ENCODE results near the gene CIROP. TPM values are rescaled to one million over a fixed set of nuclear protein-coding genes. Genes with fewer than 3 reads are reported as not detected.

Gene CIROP
- total RNA-seq, 1 experiment from 2014 or later = not detected

Other genes with a start within 250 kb of the CIROP start
- gene LRP10, start 233.2 kb downstream of the CIROP start, total RNA-seq (2014; rRNA removed; shearing (Covaris generic); ENCODE audit: low replicate concordance) = 44.5 and 48.8 TPM in 2 replicates
- not detected in 2 replicates for gene REM2, start 221.8 kb downstream of the CIROP start, total RNA-seq (2014; rRNA removed; shearing (Covaris generic); ENCODE audit: low replicate concordance)
- gene RBM23, start 185.8 kb downstream of the CIROP start, total RNA-seq (2014; rRNA removed; shearing (Covaris generic); ENCODE audit: low replicate concordance) = 87.9 and 107 TPM in 2 replicates
- gene PRMT5, start 175.6 kb downstream of the CIROP start, total RNA-seq (2014; rRNA removed; shearing (Covaris generic); ENCODE audit: low replicate concordance) = 92.8 and 171 TPM in 2 replicates
- 120 and 155 TPM in 2 replicates for gene HAUS4, start 147.9 kb downstream of the CIROP start, total RNA-seq (2014; rRNA removed; shearing (Covaris generic); ENCODE audit: low replicate concordance)
- gene AJUBA, start 122.4 kb downstream of the CIROP start, total RNA-seq (2014; rRNA removed; shearing (Covaris generic); ENCODE audit: low replicate concordance) = 109 and 119 TPM in 2 replicates
- 5.5 and 21.9 TPM in 2 replicates for gene C14orf93, start 94.8 kb downstream of the CIROP start, total RNA-seq (2014; rRNA removed; shearing (Covaris generic); ENCODE audit: low replicate concordance)
- 225 and 270 TPM in 2 replicates for gene PSMB5, start 70.1 kb downstream of the CIROP start, total RNA-seq (2014; rRNA removed; shearing (Covaris generic); ENCODE audit: low replicate concordance)
- not detected in 2 replicates for gene PSMB11, start 62.8 kb downstream of the CIROP start, total RNA-seq (2014; rRNA removed; shearing (Covaris generic); ENCODE audit: low replicate concordance)
- gene CDH24, start 47.5 kb downstream of the CIROP start, total RNA-seq (2014; rRNA removed; shearing (Covaris generic); ENCODE audit: low replicate concordance) = 7.6 and 9.5 TPM in 2 replicates
- gene ACIN1, start 9.9 kb downstream of the CIROP start, total RNA-seq (2014; rRNA removed; shearing (Covaris generic); ENCODE audit: low replicate concordance) = 31.6 and 49.1 TPM in 2 replicates
- gene C14orf119, start 9.5 kb downstream of the CIROP start, total RNA-seq (2014; rRNA removed; shearing (Covaris generic); ENCODE audit: low replicate concordance) = 35.2 and 57.1 TPM in 2 replicates
- not detected in 2 replicates for gene CEBPE, start 14.3 kb upstream of the CIROP start, total RNA-seq (2014; rRNA removed; shearing (Covaris generic); ENCODE audit: low replicate concordance)
- not detected in 2 replicates for gene SLC7A8, start 78.7 kb upstream of the CIROP start, total RNA-seq (2014; rRNA removed; shearing (Covaris generic); ENCODE audit: low replicate concordance)
- gene RNF212B, start 132.9 kb upstream of the CIROP start, total RNA-seq (2014; rRNA removed; shearing (Covaris generic); ENCODE audit: low replicate concordance) = not detected in 2 replicates
- gene HOMEZ, start 181.1 kb upstream of the CIROP start, total RNA-seq (2014; rRNA removed; shearing (Covaris generic); ENCODE audit: low replicate concordance) = 4.6 and 9.0 TPM in 2 replicates
- 0.14 and 1.1 TPM in 2 replicates for gene PPP1R3E, start 197.9 kb upstream of the CIROP start, total RNA-seq (2014; rRNA removed; shearing (Covaris generic); ENCODE audit: low replicate concordance)
- 4.0 and 8.6 TPM in 2 replicates for gene BCL2L2, start 201.8 kb upstream of the CIROP start, total RNA-seq (2014; rRNA removed; shearing (Covaris generic); ENCODE audit: low replicate concordance)
- gene PABPN1, start 216.5 kb upstream of the CIROP start, total RNA-seq (2014; rRNA removed; shearing (Covaris generic); ENCODE audit: low replicate concordance) = 41.9 and 73.8 TPM in 2 replicates
- gene SLC22A17, start 247.9 kb upstream of the CIROP start, total RNA-seq (2014; rRNA removed; shearing (Covaris generic); ENCODE audit: low replicate concordance) = 8.4 and 10.6 TPM in 2 replicates

Data from Caki2 (cell line).